GM15510 (cell line): ENCODE data around the gene GMNC.

Source experiments
- POLR2A ChIP-seq: IDR thresholded peaks from 3 replicates; pipeline ENCODE4 v1.6.1; 2011; ENCODE audit warnings: borderline replicate concordance; ENCODE audit not compliant: insufficient read length; ENCODE audit errors: extremely low read depth

Gene GMNC

DNA sequence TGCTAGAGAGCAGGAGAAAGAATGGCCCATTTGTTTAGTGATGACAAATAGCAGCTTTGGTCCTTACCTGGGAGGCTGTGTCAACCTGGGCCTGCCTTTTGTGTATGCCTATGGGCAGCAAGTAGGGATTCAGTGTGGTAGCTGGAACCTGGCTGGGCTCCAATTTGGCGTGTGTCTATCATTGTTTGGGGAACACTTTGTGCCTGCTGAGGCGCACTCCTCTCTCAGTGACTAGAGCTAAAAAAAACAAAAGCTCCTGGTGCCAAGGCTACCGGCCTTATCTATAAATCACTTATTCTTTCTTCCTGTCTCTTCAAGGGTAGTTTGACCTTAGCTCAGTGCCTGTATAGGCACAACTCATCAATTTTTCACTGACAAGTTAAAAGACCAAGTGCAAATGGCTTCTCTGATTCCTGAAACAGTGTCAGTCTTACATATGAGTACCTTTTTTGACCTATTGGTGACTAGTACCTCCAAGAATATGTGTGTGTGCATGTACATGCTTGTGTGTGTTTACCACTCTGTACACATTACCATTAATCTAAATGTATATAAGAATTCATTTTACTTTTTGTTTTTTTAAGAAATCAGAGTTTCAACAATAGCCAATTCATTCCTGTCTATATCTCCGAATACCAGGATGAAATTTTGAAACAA lies 54.6 kb downstream of the GMNC start:
- TF ChIP-seq POLR2A = no peak
